ENCODE results near the gene CCL26. TPM values are rescaled to one million over a fixed set of nuclear protein-coding genes. Genes with fewer than 3 reads are reported as not detected.

Gene CCL26
- total RNA-seq, 2 experiments from 2014 or later: not detected

DNA sequence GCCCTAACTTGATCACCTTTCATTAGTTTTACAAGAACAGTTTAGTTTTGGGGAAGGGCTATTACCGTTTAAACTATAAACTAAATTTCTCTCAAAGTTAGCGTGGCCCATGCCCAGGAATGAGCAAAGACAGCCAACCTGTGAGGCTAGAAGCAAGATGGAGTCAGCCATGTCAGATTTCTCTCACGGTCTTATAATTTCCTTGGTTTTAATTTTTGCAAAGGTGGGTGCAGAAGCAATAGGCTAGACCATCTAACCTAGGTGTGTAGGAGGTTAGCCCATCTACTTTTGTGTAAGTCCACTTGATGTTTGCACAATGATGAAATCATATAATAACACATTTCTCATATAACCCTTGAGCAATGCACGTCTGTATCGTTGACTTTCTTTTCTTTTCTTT lies 32.7 kb upstream of the CCL26 start:
- TF ChIP-seq, protein P1, sequence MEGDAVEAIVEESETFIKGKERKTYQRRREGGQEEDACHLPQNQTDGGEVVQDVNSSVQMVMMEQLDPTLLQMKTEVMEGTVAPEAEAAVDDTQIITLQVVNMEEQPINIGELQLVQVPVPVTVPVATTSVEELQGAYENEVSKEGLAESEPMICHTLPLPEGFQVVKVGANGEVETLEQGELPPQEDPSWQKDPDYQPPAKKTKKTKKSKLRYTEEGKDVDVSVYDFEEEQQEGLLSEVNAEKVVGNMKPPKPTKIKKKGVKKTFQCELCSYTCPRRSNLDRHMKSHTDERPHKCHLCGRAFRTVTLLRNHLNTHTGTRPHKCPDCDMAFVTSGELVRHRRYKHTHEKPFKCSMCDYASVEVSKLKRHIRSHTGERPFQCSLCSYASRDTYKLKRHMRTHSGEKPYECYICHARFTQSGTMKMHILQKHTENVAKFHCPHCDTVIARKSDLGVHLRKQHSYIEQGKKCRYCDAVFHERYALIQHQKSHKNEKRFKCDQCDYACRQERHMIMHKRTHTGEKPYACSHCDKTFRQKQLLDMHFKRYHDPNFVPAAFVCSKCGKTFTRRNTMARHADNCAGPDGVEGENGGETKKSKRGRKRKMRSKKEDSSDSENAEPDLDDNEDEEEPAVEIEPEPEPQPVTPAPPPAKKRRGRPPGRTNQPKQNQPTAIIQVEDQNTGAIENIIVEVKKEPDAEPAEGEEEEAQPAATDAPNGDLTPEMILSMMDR (conservative IDR thresholded peaks at IDR 0.05; ENCODE audit: low read length): no peak
- no peak for TF ChIP-seq EZH2phosphoT487 (IDR thresholded peaks at IDR 0.05; ENCODE audit: borderline replicate concordance, low read depth, low read length)
- no peaks in the 10 kb centered on the region for H4K20me1 ChIP-seq (ENCODE audit: insufficient read depth, low read length)
- H3K4me1 ChIP-seq (ENCODE audit: insufficient read depth, low read length, poor library complexity, severe bottlenecking): peaks cover 3% of the 10 kb centered on the region
- ChIA-PET CTCF (ENCODE audit: unreplicated experiment) (no interaction called here), POLR2A (no interaction called here)
- peaks cover 11% of the 10 kb centered on the region; the same call in 1 of the 2 replicates for H3K9me3 ChIP-seq (ENCODE audit: low read length)
- H2AFZ ChIP-seq (ENCODE audit: low read length): no peak overlapping the region
- H3K79me2 ChIP-seq (ENCODE audit: insufficient read depth, low read depth, low read length): no peaks in the 10 kb centered on the region
- no peak overlapping the region for H3K4me3 ChIP-seq (ENCODE audit: low read depth, low read length, poor library complexity, severe bottlenecking)
- DNase-seq (ENCODE audit: low spot score): no peak
- H3K27ac ChIP-seq (ENCODE audit: low read depth, low read length, poor library complexity, severe bottlenecking): no peak overlapping the region
- no TSS peak for BruUV-seq (replicated peaks)
- no peak overlapping the region for H3K4me2 ChIP-seq (ENCODE audit: low read length)
- H3K36me3 ChIP-seq (ENCODE audit: insufficient read depth, low read length): no peaks in the 10 kb centered on the region
- intact Hi-C loops (cut with micrococcal nuclease; ENCODE audit: unreplicated experiment): loop anchor here (10.0 kb wide), 1 partner anchor 230 kb away; no protein-coding TSS in a partner anchor
- H3K9me2 ChIP-seq (ENCODE audit: insufficient read depth, low read length): no peaks in the 10 kb centered on the region

DNA sequence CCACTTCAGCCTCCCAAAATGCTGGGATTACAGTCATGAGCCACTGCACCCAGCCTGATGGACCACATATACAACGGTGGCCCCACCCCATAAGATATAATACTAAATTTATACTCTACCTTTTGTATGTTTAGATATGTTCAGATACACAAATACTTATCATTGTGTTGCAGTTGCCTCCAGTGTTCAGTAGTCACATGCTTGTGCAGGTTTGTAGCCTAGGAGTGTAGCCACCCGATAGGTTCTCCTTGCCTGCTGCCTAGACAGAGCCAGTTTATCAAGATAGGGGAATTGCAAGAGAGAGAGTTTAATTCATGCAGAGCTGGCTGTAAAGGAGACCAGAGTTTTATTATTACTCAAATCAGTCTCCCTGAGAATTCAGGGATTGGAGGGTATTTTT lies 32.0 kb upstream of the CCL26 start:
- no peaks in the 10 kb centered on the region for H3K36me3 ChIP-seq (ENCODE audit: insufficient read depth, low read length)
- no peak for DNase-seq (ENCODE audit: low spot score)
- no peak overlapping the region for H3K4me2 ChIP-seq (ENCODE audit: low read length)
- BruUV-seq (replicated peaks): no TSS peak
- ChIA-PET POLR2A (no interaction called here), CTCF (ENCODE audit: unreplicated experiment) (no interaction called here)
- no peaks in the 10 kb centered on the region for H4K20me1 ChIP-seq (ENCODE audit: insufficient read depth, low read length)
- H3K79me2 ChIP-seq (ENCODE audit: insufficient read depth, low read depth, low read length): no peaks in the 10 kb centered on the region
- no peak overlapping the region for H2AFZ ChIP-seq (ENCODE audit: low read length)
- no peak overlapping the region for H3K27ac ChIP-seq (ENCODE audit: low read depth, low read length, poor library complexity, severe bottlenecking)
- intact Hi-C loops (cut with micrococcal nuclease; ENCODE audit: unreplicated experiment): loop anchor here (10.0 kb wide), 1 partner anchor 229 kb away; no protein-coding TSS in a partner anchor
- TF ChIP-seq, protein P1 (conservative IDR thresholded peaks at IDR 0.05; ENCODE audit: low read length): no peak
- TF ChIP-seq EZH2phosphoT487 (IDR thresholded peaks at IDR 0.05; ENCODE audit: borderline replicate concordance, low read depth, low read length): no peak
- peaks cover 3% of the 10 kb centered on the region for H3K4me1 ChIP-seq (ENCODE audit: insufficient read depth, low read length, poor library complexity, severe bottlenecking)
- no peaks in the 10 kb centered on the region for H3K9me2 ChIP-seq (ENCODE audit: insufficient read depth, low read length)
- H3K9me3 ChIP-seq (ENCODE audit: low read length): peaks cover 11% of the 10 kb centered on the region; the same call in 1 of the 2 replicates
- no peak overlapping the region for H3K4me3 ChIP-seq (ENCODE audit: low read depth, low read length, poor library complexity, severe bottlenecking)

DNA sequence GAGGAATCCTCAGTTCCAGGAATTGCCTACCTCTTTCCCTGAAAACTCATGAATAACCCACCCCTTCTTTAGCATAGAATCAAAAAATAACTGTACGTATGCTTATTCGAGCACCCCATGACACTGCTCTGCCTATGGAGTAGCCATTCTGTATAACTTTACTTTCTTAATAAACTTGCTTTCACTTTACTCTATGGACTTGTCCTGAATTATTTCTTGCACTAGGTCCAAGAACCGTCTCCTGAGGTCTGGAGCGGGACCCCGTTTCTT lies 30.5 kb upstream of the CCL26 start:
- Histone ChIP-seq H3K9me2 (ENCODE audit: insufficient read depth, low read length) (no peaks in the 10 kb centered on the region), H4K20me1 (ENCODE audit: insufficient read depth, low read length) (no peaks in the 10 kb centered on the region), H3K4me1 (ENCODE audit: insufficient read depth, low read length, poor library complexity, severe bottlenecking) (peaks cover 12% of the 10 kb centered on the region), H3K9me3 (ENCODE audit: low read length) (peaks cover 11% of the 10 kb centered on the region; the same call in 1 of the 2 replicates), H3K27ac (ENCODE audit: low read depth, low read length, poor library complexity, severe bottlenecking) (no peak overlapping the region), H2AFZ (ENCODE audit: low read length) (no peak overlapping the region), H3K4me2 (ENCODE audit: low read length) (no peak overlapping the region), H3K79me2 (ENCODE audit: insufficient read depth, low read depth, low read length) (no peaks in the 10 kb centered on the region), H3K36me3 (ENCODE audit: insufficient read depth, low read length) (no peaks in the 10 kb centered on the region), H3K4me3 (ENCODE audit: low read depth, low read length, poor library complexity, severe bottlenecking) (no peak overlapping the region)
- ChIA-PET CTCF (ENCODE audit: unreplicated experiment) (no interaction called here), POLR2A (no interaction called here)
- TF ChIP-seq, protein P1 (conservative IDR thresholded peaks at IDR 0.05; ENCODE audit: low read length): no peak
- no peak for TF ChIP-seq EZH2phosphoT487 (IDR thresholded peaks at IDR 0.05; ENCODE audit: borderline replicate concordance, low read depth, low read length)
- no peak for DNase-seq (ENCODE audit: low spot score)
- intact Hi-C loops (cut with micrococcal nuclease; ENCODE audit: unreplicated experiment): loop anchor here (10.0 kb wide), 1 partner anchor 228 kb away; no protein-coding TSS in a partner anchor
- BruUV-seq (replicated peaks): no TSS peak
